Right kidney (tissue), 9 donors: ENCODE results near the gene CDC20B.

ENCODE experiments used
- DNase-seq: peaks from one replicate; pipeline ENCODE4 v3.0.0-alpha.2; 2016
- long read RNA-seq, 8 donors: transcript quantifications; one replicate each; lab custom pipeline, GENCODE V29; 2026

Gene CDC20B
- long read RNA-seq, donor 1, result 0 reads
- long read RNA-seq, donor 2, partial matches to known transcripts, result 62 of 62 reads
- long read RNA-seq, donor 2, other reads (novel, unspliced or antisense), result 0 of 62 reads
- long read RNA-seq, donor 3, result 0 reads
- long read RNA-seq, donor 4, result 0 reads
- long read RNA-seq, donor 5, result 0 reads
- long read RNA-seq, donor 6, partial matches to known transcripts, result 26 of 33 reads
- long read RNA-seq, donor 6, other reads (novel, unspliced or antisense), result 7 of 33 reads
- long read RNA-seq, donor 7, partial matches to known transcripts, result 103 of 127 reads
- long read RNA-seq, donor 7, other reads (novel, unspliced or antisense), result 24 of 127 reads
- long read RNA-seq, donor 8, partial matches to known transcripts, result 7 of 32 reads
- long read RNA-seq, donor 8, other reads (novel, unspliced or antisense), result 25 of 32 reads

GRCh38 chr5:55172937-55173686, at the start of gene CDC20B:
CDC20B (minus strand) TSS chr5:55173177; CDS start chr5:55173000, 177 bp downstream.
- peak; percentile 84 for DNase-seq

- peak; percentile 37 for DNase-seq
These were observed 49.4 kb upstream of the CDC20B start for GRCh38 chr5:55222092-55222984.

GRCh38 chr5:55220433-55221185, 47.6 kb upstream of the CDC20B start:
- peak; percentile 65 for DNase-seq

- DNase-seq, result no peak
These were observed 46.8 kb upstream of the CDC20B start for GRCh38 chr5:55219770-55220169.

GRCh38 chr5:55218967-55219366, 46.0 kb upstream of the CDC20B start:
- DNase-seq, result no peak

- no peak for DNase-seq
These were observed 38.4 kb upstream of the CDC20B start for GRCh38 chr5:55211184-55211874.

- no peak for DNase-seq
These were observed 32.0 kb upstream of the CDC20B start for GRCh38 chr5:55205001-55205400.

- no peak for DNase-seq
These were observed 18.2 kb upstream of the CDC20B start for GRCh38 chr5:55191165-55191564.

- DNase-seq, result no peak
These were observed 15.9 kb upstream of the CDC20B start for GRCh38 chr5:55188656-55189540.

- no peak for DNase-seq
These were observed 14.4 kb upstream of the CDC20B start for GRCh38 chr5:55187370-55187769.

- DNase-seq, result no peak
These were observed 7.0 kb upstream of the CDC20B start for GRCh38 chr5:55180016-55180415.

GRCh38 chr5:55177078-55177477, 4.1 kb upstream of the CDC20B start:
- no peak for DNase-seq

GRCh38 chr5:55176176-55176818, 3.3 kb upstream of the CDC20B start:
- DNase-seq, result peak; percentile 72

- no peak for DNase-seq
These were observed 2.8 kb upstream of the CDC20B start for GRCh38 chr5:55175781-55176175.

- DNase-seq, result no peak
These were observed 782 bp upstream of the CDC20B start for GRCh38 chr5:55173687-55174230.

- DNase-seq, result peak; percentile 35
These were observed 702 bp downstream of the CDC20B start for GRCh38 chr5:55172051-55172899.

GRCh38 chr5:55171471-55171870, 1.5 kb downstream of the CDC20B start:
- no peak for DNase-seq

- no peak for DNase-seq
These were observed 10.3 kb downstream of the CDC20B start for GRCh38 chr5:55162666-55163065.
